IMR-90 (cell line): ENCODE results near the gene PRR19. TPM values are rescaled to one million over a fixed set of nuclear protein-coding genes. Genes with fewer than 3 reads are reported as not detected.

Experiments
- ATAC-seq: fragments of 200-7000 bp; cut with Tn5 transposase; 2 replicates; pipeline ENCODE4 v1.9.1; 2020; ENCODE audit warnings: low read depth, mild to moderate bottlenecking, moderate library complexity
- BruUV-seq: library from RNA; stranded (reverse); fragments of 400-500 nt; replicated peaks from 2 replicates; lab custom pipeline; 2021; lab: Mats Ljungman, UMichigan
- CTCF ChIA-PET: fragments of 300-600 bp; formaldehyde crosslinking; extraction: SDS; loops from one replicate; lab custom pipeline; 2021; ENCODE audit warnings: antibody characterized with exemption; lab: Yijun Ruan, JAX
- POLR2A ChIA-PET: fragments of 300-600 bp; sonication (Branson Sonifier 250); formaldehyde crosslinking; loops from one replicate; lab custom pipeline; 2022; ENCODE audit warnings: antibody characterized with exemption; ENCODE audit not compliant: unreplicated experiment; lab: Charles Lee
- DNase-seq: peaks from one replicate; pipeline ENCODE4 v3.0.0; 2013
- H2AFZ ChIP-seq: replicated peaks from 2 replicates; pipeline ENCODE3; 2013; ENCODE audit warnings: low read length, mild to moderate bottlenecking; ENCODE audit not compliant: poor library complexity
- H2AK5ac ChIP-seq: 2 replicates; pipeline ENCODE4 v1.6.1; 2013; ENCODE audit warnings: low read depth, low read length, inconsistent platforms
- H2AK9ac ChIP-seq: replicated peaks from 2 replicates; pipeline ENCODE3; 2013; ENCODE audit warnings: mild to moderate bottlenecking, low read depth, low read length, moderate library complexity; ENCODE audit not compliant: poor library complexity
- H2BK120ac ChIP-seq: 2 replicates; pipeline ENCODE4 v1.6.1; 2013; ENCODE audit warnings: low read depth, low read length, inconsistent platforms
- H2BK15ac ChIP-seq: 3 replicates; pipeline ENCODE4 v1.6.1; 2013; ENCODE audit warnings: low read depth, low read length, inconsistent platforms
- H2BK20ac ChIP-seq: 2 replicates; pipeline ENCODE4 v1.6.1; 2013; ENCODE audit warnings: low read depth, mild to moderate bottlenecking, inconsistent platforms, low read length, moderate library complexity
- H2BK5ac ChIP-seq: 2 replicates; pipeline ENCODE4 v1.6.1; 2013; ENCODE audit warnings: mild to moderate bottlenecking, low read depth, low read length, inconsistent platforms; ENCODE audit not compliant: poor library complexity, severe bottlenecking
- H3K14ac ChIP-seq: replicated peaks from 2 replicates; pipeline ENCODE4 v1.6.1; 2013; ENCODE audit warnings: low read depth, low read length, inconsistent platforms
- H3K18ac ChIP-seq: 2 replicates; pipeline ENCODE4 v1.6.1; 2013; ENCODE audit warnings: low read depth, low read length, control low read depth
- H3K23ac ChIP-seq: 2 replicates; pipeline ENCODE4 v1.6.1; 2013; ENCODE audit warnings: low read depth, low read length, inconsistent platforms
- H3K27ac ChIP-seq: 2 replicates; pipeline ENCODE4 v1.5.1; 2013; ENCODE audit warnings: mild to moderate bottlenecking, control low read depth, low read length; ENCODE audit not compliant: insufficient read depth
- H3K27me3 ChIP-seq: 2 replicates; pipeline ENCODE4 v1.6.1; 2013; ENCODE audit warnings: low read length; ENCODE audit not compliant: control insufficient read depth, insufficient read depth
- H3K36me3 ChIP-seq: 2 replicates; pipeline ENCODE4 v1.6.1; 2013; ENCODE audit warnings: low read length, mixed read lengths; ENCODE audit not compliant: control insufficient read depth, insufficient read depth
- H3K4ac ChIP-seq: 2 replicates; pipeline ENCODE4 v1.6.1; 2013; ENCODE audit warnings: low read depth, low read length, inconsistent platforms
- H3K4me1 ChIP-seq: 2 replicates; pipeline ENCODE4 v1.6.1; 2013; ENCODE audit warnings: low read length, mixed read lengths; ENCODE audit not compliant: control insufficient read depth, insufficient read depth
- H3K4me2 ChIP-seq: 2 replicates; pipeline ENCODE4 v1.6.1; 2013; ENCODE audit warnings: low read depth, mild to moderate bottlenecking, control low read depth, low read length, moderate library complexity
- H3K4me3 ChIP-seq: 2 replicates; pipeline ENCODE4 v1.5.1; 2013; ENCODE audit warnings: low read depth, mild to moderate bottlenecking, control low read depth, low read length, moderate library complexity; ENCODE audit not compliant: insufficient read depth
- H3K56ac ChIP-seq: 2 replicates; pipeline ENCODE4 v1.6.1; 2013; ENCODE audit warnings: low read length, inconsistent platforms; ENCODE audit not compliant: insufficient read depth; ENCODE audit errors: extremely low read depth
- H3K79me1 ChIP-seq, 2 experiments: 2 replicates each; pipeline ENCODE4 v1.6.1; 2013; ENCODE audit warnings: low read length in 2 of 2, inconsistent platforms in 1 of 2, low read depth in 1 of 2
- H3K9ac ChIP-seq: 2 replicates; pipeline ENCODE4 v1.6.1; 2013; ENCODE audit warnings: low read depth, low read length, control low read depth
- H3K9me1 ChIP-seq: 2 replicates; pipeline ENCODE4 v1.6.1; 2013; ENCODE audit warnings: low read length, inconsistent platforms; ENCODE audit not compliant: insufficient read depth
- H3K9me3 ChIP-seq: 2 replicates; pipeline ENCODE4 v1.6.1; 2013; ENCODE audit warnings: low read length; ENCODE audit not compliant: control insufficient read depth, insufficient read depth
- H4K20me1 ChIP-seq: 2 replicates; pipeline ENCODE4 v1.6.1; 2013; ENCODE audit warnings: low read length, inconsistent platforms; ENCODE audit not compliant: insufficient read depth
- H4K5ac ChIP-seq: 2 replicates; pipeline ENCODE4 v1.6.1; 2013; ENCODE audit warnings: mild to moderate bottlenecking, low read depth, low read length, control low read depth
- H4K8ac ChIP-seq, 2 experiments: 2 replicates each; pipeline ENCODE4 v1.6.1; 2013; ENCODE audit warnings: low read depth in 2 of 2, low read length in 2 of 2, control low read depth in 1 of 2, inconsistent platforms in 1 of 2
- H4K91ac ChIP-seq: 2 replicates; pipeline ENCODE4 v1.6.1; 2013; ENCODE audit warnings: low read depth, low read length, inconsistent platforms; ENCODE audit not compliant: insufficient read depth
- BHLHE40 ChIP-seq: fragments of 150-350 bp; IDR thresholded peaks from 2 replicates; pipeline ENCODE4 v1.6.1; 2016; ENCODE audit warnings: mild to moderate bottlenecking, low read depth, low read length
- CEBPB ChIP-seq: IDR thresholded peaks from 2 replicates; pipeline ENCODE4 v1.6.1; 2012; ENCODE audit warnings: low read depth, low read length, improper control_type of control experiment
- CHD1 ChIP-seq: IDR thresholded peaks from 2 replicates; pipeline ENCODE4 v1.6.1; 2012; ENCODE audit warnings: low read depth, low read length, improper control_type of control experiment
- FOS ChIP-seq: fragments of 150-350 bp; IDR thresholded peaks from 2 replicates; pipeline ENCODE4 v1.6.1; 2016; ENCODE audit warnings: low read depth, low read length
- MAFK ChIP-seq: IDR thresholded peaks from 2 replicates; pipeline ENCODE4 v1.6.1; 2012; ENCODE audit warnings: low read depth, low read length, improper control_type of control experiment
- MAZ ChIP-seq: IDR thresholded peaks from 2 replicates; pipeline ENCODE4 v1.6.1; 2012; ENCODE audit warnings: low read depth, mild to moderate bottlenecking, low read length, improper control_type of control experiment, moderate library complexity, borderline replicate concordance
- MXI1 ChIP-seq: IDR thresholded peaks from 2 replicates; pipeline ENCODE4 v1.6.1; 2012; ENCODE audit warnings: low read depth, mild to moderate bottlenecking, low read length, moderate library complexity, borderline replicate concordance
- NFE2L2 ChIP-seq: fragments of 150-350 bp; IDR thresholded peaks from 2 replicates; pipeline ENCODE4 v1.6.1; 2016; ENCODE audit warnings: low read depth, mild to moderate bottlenecking, low read length
- POLR2A ChIP-seq: IDR thresholded peaks from 2 replicates; pipeline ENCODE4 v1.6.1; 2012; ENCODE audit warnings: mild to moderate bottlenecking, low read depth, low read length
- RAD21 ChIP-seq: IDR thresholded peaks from 2 replicates; pipeline ENCODE4 v1.6.1; 2012; ENCODE audit warnings: low read length, improper control_type of control experiment
- RCOR1 ChIP-seq: IDR thresholded peaks from 2 replicates; pipeline ENCODE4 v1.6.1; 2012; ENCODE audit warnings: mild to moderate bottlenecking, low read length, improper control_type of control experiment; ENCODE audit not compliant: insufficient replicate concordance
- RFX5 ChIP-seq: IDR thresholded peaks from 2 replicates; pipeline ENCODE4 v1.8.0; 2012; ENCODE audit warnings: low read depth, mild to moderate bottlenecking, low read length, moderate library complexity
- SMC3 ChIP-seq: fragments of 150-350 bp; IDR thresholded peaks from 2 replicates; pipeline ENCODE4 v1.6.1; 2016; ENCODE audit warnings: low read depth, mild to moderate bottlenecking, antibody characterized with exemption, low read length, moderate library complexity
- WGBS, 2 experiments: methylation state at CpG; one replicate each; pipeline versions ENCODE4 v1.1.5 to v1.1.7; 2013; ENCODE audit warnings: missing lambda C conversion rate in 2 of 2; ENCODE audit not compliant: insufficient read length in 1 of 2; ENCODE audit errors: extremely low coverage in 2 of 2; 5-methylcytosine and 5-hydroxymethylcytosine counted together
- dilution Hi-C: fragments of 300-500 bp; cut with HindIII; formaldehyde crosslinking; loops from one replicate; pipeline ENCODE4 v1.14.3; 2018; ENCODE audit warnings: low sequenced_read_pairs; ENCODE audit not compliant: unreplicated experiment
- in situ Hi-C: fragments of 300-500 bp; cut with MboI; formaldehyde crosslinking; loops from 3 replicates; pipeline ENCODE4 v1.14.3; 2019; ENCODE audit warnings: low sequenced_read_pairs, inconsistent platforms, mixed read lengths
- intact Hi-C: fragments of 100-400 bp; cut with micrococcal nuclease; formaldehyde crosslinking; loops from 2 replicates; pipeline ENCODE4 v1.10.0; 2022
- polyA plus RNA-seq, 3 experiments: library from polyadenylated mRNA; depleted of rRNA; stranded (reverse); fragments of >200 nt; gene quantifications; 2 replicates each; pipeline ENCODE4 v1.2.3, GENCODE V29; 2012; ENCODE audit warnings: low replicate concordance in 1 of 3
- total RNA-seq: library from RNA; depleted of rRNA; stranded (reverse); fragments of >200 nt; gene quantifications from 2 replicates; pipeline ENCODE4 v1.2.3, GENCODE V29; 2012
- TF ChIP-seq, protein P1 (sequence below): fragments of 150-350 bp; IDR thresholded peaks from 2 replicates; pipeline ENCODE4 v1.6.1; 2016; ENCODE audit warnings: low read depth, mild to moderate bottlenecking, low read length, moderate library complexity, borderline replicate concordance
- TF ChIP-seq, protein P2 (sequence below): fragments of 150-350 bp; IDR thresholded peaks from 2 replicates; pipeline ENCODE4 v1.6.1; 2017; ENCODE audit warnings: mild to moderate bottlenecking, antibody characterized with exemption, low read length, low read depth
- TF ChIP-seq, protein P3 (sequence below): conservative IDR thresholded peaks from 2 replicates; pipeline ENCODE4 v1.5.1; 2012; ENCODE audit warnings: mild to moderate bottlenecking, low read depth, low read length, improper control_type of control experiment

The PRR19 gene
- total and polyA plus RNA-seq, 2 of the 4 experiments (the other 2 are of a cell fraction), result 0.36 to 1.6 TPM

DNA sequence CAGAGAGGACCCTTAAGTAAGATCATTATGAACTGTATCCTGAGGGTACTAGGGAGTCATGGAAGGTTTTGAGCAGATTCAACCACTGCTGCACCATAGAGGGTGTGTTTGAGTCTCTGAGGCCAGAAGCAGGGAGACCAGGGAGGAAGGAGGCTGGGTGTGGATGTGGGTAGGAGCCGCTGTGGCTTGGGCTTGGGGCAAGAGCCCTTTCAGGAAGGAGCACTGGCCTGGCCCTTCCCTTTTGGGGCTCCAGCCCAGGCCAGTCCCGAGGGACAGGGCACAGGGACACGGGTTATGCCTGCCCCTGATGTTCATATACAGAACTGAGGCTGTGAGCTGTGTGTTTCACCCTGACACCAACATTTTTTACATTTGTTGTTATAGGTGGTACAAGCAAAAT lies 25.6 kb upstream of the PRR19 start:
- Histone ChIP-seq H3K4me3 (no peak overlapping the region), H4K8ac (no peak overlapping the region), H2BK15ac (no peak overlapping the region), H2AK9ac (no peak overlapping the region), H4K91ac (no peak overlapping the region), H2BK120ac (no peak overlapping the region), H3K18ac (no peak overlapping the region), H3K27me3 (no peaks in the 10 kb centered on the region), H4K20me1 (peaks cover 34% of the 10 kb centered on the region; the same call in 1 of the 2 replicates), H2BK20ac (no peak overlapping the region), H3K27ac (no peak overlapping the region), H2AK5ac (no peak overlapping the region), H3K4ac (no peak overlapping the region), H3K9ac (no peak overlapping the region), H3K14ac (no peak overlapping the region), H3K56ac (no peak overlapping the region), H3K9me1 (peaks cover 8% of the 10 kb centered on the region; the same call in 1 of the 2 replicates), H3K36me3 (peaks cover 29% of the 10 kb centered on the region), H3K9me3 (no peaks in the 10 kb centered on the region), H2BK5ac (no peak overlapping the region), H3K4me1 (peaks cover 26% of the 10 kb centered on the region), H3K23ac (0 out of 2 replicates have a peak overlapping the region, but pooled peaks have one; percentile 17), H3K79me1 (peaks cover 35 to 69% of the 10 kb centered on the region in 2 experiments), H2AFZ (no peak overlapping the region), H3K4me2 (no peak overlapping the region), H4K5ac (no peak overlapping the region)
- no peak for ATAC-seq
- dilution Hi-C loops (no loop called here), intact Hi-C loops (no loop called here), in situ Hi-C loops (no loop called here)
- BruUV-seq, result no TSS peak
- DNase-seq, result no peak
- no peak for TF ChIP-seq RCOR1
- no peak for TF ChIP-seq CEBPB
- TF ChIP-seq RFX5, result no peak
- TF ChIP-seq, protein P1, sequence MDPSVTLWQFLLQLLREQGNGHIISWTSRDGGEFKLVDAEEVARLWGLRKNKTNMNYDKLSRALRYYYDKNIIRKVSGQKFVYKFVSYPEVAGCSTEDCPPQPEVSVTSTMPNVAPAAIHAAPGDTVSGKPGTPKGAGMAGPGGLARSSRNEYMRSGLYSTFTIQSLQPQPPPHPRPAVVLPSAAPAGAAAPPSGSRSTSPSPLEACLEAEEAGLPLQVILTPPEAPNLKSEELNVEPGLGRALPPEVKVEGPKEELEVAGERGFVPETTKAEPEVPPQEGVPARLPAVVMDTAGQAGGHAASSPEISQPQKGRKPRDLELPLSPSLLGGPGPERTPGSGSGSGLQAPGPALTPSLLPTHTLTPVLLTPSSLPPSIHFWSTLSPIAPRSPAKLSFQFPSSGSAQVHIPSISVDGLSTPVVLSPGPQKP, result no peak
- no peak for TF ChIP-seq FOS
- no peak for TF ChIP-seq MAZ
- TF ChIP-seq CHD1, result no peak
- no peak for TF ChIP-seq POLR2A
- no peak for TF ChIP-seq RAD21
- TF ChIP-seq SMC3, result no peak
- no peak for TF ChIP-seq NFE2L2
- TF ChIP-seq MAFK, result no peak
- TF ChIP-seq BHLHE40, result no peak
- TF ChIP-seq, protein P2, sequence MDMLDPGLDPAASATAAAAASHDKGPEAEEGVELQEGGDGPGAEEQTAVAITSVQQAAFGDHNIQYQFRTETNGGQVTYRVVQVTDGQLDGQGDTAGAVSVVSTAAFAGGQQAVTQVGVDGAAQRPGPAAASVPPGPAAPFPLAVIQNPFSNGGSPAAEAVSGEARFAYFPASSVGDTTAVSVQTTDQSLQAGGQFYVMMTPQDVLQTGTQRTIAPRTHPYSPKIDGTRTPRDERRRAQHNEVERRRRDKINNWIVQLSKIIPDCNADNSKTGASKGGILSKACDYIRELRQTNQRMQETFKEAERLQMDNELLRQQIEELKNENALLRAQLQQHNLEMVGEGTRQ, result no peak
- TF ChIP-seq, protein P3, sequence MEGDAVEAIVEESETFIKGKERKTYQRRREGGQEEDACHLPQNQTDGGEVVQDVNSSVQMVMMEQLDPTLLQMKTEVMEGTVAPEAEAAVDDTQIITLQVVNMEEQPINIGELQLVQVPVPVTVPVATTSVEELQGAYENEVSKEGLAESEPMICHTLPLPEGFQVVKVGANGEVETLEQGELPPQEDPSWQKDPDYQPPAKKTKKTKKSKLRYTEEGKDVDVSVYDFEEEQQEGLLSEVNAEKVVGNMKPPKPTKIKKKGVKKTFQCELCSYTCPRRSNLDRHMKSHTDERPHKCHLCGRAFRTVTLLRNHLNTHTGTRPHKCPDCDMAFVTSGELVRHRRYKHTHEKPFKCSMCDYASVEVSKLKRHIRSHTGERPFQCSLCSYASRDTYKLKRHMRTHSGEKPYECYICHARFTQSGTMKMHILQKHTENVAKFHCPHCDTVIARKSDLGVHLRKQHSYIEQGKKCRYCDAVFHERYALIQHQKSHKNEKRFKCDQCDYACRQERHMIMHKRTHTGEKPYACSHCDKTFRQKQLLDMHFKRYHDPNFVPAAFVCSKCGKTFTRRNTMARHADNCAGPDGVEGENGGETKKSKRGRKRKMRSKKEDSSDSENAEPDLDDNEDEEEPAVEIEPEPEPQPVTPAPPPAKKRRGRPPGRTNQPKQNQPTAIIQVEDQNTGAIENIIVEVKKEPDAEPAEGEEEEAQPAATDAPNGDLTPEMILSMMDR, result no peak
- no peak for TF ChIP-seq MXI1
- no CpG with 5 or more reads among the region's 3 CpGs for WGBS, 2 experiments
- CTCF ChIA-PET, result no interaction called here
- POLR2A ChIA-PET, result no interaction called here
